Forelimb muscle (tissue), 1 donor: Measurements from ENCODE around the gene BABAM1. TPM values are rescaled to one million over a fixed set of nuclear protein-coding genes. Genes with fewer than 3 reads are reported as not detected.

Experiments used
- DNase-seq: peaks from one replicate; pipeline ENCODE4 v3.0.0-alpha.2; 2013; ENCODE audit warnings: low read depth
- polyA plus RNA-seq: library from polyadenylated mRNA; unstranded; fragments of 120-200 nt; gene quantifications from one replicate; pipeline ENCODE4 v1.2.1, GENCODE V29; 2013; ENCODE audit not compliant: insufficient read length

The BABAM1 gene
- 77.1 TPM for polyA plus RNA-seq

DNA sequence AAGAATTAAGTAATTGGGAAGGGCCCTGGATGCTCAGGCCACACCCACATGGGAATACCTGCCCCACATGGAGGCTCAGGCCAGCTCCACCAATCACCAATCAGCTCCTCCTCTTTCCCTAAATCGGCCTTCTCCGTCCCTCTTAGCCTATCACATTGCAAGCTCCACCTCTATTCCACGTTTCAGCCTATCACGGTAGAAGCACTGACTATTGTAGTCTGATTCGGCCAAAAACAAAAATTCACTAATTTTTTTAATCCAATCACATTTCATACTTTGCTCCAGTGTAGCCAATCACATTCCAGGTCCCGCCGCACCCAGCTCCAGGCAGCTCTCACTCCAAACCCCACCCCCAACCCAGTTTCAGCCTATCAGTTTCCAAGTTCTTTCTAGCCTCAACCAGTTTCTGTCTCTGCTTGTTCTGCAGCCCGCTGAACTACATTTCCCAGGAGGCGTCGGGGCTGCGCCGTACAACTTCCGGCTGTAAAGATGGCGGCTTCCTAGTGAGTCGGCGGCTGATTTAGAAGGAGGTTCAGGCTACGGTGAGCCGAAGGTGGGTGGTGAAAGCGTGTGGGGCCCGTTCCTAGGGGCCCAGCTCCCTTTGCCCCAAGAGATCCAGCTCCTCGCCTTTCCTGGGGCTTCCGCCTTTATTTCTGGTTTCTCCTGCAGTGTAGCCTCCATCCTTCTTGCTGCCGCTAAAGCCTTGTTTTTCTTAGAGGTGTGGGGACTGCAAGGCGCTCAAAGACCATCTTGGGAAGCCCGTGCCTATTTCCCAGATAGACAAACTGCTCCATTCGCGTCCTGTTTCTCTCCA is at the start of gene BABAM1:
Gene BABAM1 (plus strand): TSS at position 469 of the 814 bp plus-strand sequence. CDS start 1,364 bp downstream, outside the sequence.
- peak; percentile 97 for DNase-seq

- DNase-seq: no peak
Measured at GRCh38 chr19:17219286-17219685, 48.0 kb upstream of the BABAM1 start.

GRCh38 chr19:17220207-17220758 is 47.0 kb upstream of the BABAM1 start:
- DNase-seq: no peak

GRCh38 chr19:17225053-17225452 is 42.2 kb upstream of the BABAM1 start:
- DNase-seq: no peak

DNA sequence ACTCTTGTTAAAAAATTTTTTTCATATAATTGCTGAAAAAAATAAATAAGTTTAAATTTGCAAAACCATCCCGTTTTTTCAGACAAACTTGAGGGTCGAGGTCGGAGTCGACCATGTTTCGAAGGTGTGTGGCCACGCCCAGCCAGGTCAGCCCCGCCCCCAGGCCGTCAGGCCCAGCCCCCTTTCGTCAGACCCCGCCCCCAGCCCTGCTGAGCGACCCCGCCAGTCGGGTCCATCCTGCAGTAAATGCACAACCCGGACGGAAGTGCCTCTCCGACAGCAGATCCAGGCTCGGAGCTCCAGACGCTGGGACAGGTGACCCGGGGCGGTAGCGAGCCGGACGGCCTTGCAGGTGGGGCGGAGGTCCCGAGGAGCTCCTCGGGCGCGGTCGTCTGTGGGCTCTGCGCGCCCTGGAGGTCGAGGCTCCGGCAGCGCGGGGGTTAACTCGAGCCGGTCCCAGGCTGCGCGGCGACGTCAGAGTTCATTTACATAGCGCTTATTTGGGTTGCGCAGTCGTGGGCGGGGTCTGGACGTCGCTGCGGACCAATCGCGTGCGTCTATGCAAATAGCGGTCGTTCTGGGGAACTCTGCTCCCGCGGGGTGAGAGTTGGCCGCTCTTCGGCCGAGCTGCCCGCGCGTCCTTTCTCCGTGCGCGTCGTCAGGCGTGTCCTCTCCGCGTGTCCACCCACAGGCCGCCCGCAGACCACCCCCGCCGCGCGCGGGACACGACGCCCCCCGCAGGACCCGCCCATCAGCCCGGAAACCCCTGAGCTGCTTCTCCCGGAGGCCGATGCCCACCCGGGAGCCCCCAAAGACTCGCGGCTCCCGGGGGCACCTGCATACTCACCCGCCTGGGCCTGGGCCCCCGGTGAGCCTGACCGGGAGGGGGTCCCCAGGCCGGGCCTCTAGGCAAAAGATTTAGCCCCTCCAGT is 41.0 kb upstream of the BABAM1 start, which contains the start of gene OCEL1:
Gene OCEL1 (plus strand): TSS at position 225 of the 932 bp plus-strand sequence. CDS start 22 bp downstream, at position 247.
- peak; percentile 94 for DNase-seq

GRCh38 chr19:17227798-17228367 is 39.4 kb upstream of the BABAM1 start:
- no peak for DNase-seq

- DNase-seq: no peak
Measured at GRCh38 chr19:17229890-17230289, 37.4 kb upstream of the BABAM1 start.

- no peak for DNase-seq
Measured at GRCh38 chr19:17232258-17232657, 35.0 kb upstream of the BABAM1 start.

DNA sequence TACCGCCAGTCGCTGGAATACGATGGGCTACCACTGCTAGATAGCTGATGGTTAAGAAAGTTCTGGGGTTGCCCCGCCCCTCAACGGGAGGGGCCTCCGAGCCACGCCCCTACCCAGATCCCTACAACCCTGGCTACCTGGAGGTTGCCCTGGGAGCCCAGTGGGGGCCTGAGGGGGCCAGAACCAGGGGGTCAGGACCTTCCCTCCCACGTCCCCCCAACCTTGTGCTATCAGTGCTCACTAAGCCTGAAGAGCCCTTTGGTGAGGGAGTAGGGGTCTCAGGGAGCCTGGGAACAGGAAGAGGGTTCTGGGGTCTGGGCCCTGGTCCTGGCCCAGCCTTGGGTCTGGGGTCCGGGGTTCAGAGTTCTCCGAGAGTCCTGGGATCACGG is 32.3 kb upstream of the BABAM1 start:
- no peak for DNase-seq

GRCh38 chr19:17235300-17235970 is 31.8 kb upstream of the BABAM1 start:
- DNase-seq: peak; percentile 51

DNA sequence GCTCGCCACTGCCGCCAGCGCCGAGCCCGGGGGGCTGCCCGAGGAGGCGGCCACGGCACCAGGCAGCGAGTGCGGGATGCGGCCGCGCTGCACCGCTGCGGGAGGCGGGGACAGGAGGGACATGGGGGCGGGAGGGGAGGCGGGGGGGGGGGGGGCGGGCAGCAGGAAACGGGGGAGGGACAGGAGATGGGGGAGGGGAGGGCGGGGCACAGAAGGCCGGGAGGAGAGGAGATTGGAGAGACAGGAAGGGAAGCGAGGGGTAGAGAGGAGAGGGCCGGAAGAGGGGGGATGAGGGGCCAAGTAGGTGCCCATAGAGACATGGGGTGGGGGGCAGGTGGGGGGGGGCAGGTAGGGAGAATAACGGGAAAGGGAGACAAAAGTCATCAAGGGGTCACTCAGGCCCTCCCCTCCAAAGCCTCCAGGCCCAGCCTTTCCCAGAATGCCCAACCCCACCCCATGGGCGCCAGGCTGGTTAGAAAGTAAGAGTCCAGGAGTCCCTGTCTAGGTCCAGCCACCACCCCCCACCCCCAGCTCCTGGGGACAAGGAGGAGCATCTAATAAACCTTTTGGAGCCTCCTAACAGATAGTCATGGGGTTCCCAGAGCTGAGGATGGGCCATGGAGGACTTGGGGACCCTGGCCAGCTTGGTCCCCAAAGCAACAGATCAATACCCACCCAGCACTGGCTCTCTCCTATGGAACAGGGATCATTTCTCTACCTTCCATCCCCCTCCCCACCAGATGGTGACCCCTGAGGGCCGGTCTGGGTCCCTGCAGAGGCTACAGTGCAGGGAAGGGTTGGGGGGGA is 31.1 kb upstream of the BABAM1 start:
- no peak for DNase-seq

GRCh38 chr19:17236811-17237543 is 30.3 kb upstream of the BABAM1 start:
- DNase-seq: no peak

DNA sequence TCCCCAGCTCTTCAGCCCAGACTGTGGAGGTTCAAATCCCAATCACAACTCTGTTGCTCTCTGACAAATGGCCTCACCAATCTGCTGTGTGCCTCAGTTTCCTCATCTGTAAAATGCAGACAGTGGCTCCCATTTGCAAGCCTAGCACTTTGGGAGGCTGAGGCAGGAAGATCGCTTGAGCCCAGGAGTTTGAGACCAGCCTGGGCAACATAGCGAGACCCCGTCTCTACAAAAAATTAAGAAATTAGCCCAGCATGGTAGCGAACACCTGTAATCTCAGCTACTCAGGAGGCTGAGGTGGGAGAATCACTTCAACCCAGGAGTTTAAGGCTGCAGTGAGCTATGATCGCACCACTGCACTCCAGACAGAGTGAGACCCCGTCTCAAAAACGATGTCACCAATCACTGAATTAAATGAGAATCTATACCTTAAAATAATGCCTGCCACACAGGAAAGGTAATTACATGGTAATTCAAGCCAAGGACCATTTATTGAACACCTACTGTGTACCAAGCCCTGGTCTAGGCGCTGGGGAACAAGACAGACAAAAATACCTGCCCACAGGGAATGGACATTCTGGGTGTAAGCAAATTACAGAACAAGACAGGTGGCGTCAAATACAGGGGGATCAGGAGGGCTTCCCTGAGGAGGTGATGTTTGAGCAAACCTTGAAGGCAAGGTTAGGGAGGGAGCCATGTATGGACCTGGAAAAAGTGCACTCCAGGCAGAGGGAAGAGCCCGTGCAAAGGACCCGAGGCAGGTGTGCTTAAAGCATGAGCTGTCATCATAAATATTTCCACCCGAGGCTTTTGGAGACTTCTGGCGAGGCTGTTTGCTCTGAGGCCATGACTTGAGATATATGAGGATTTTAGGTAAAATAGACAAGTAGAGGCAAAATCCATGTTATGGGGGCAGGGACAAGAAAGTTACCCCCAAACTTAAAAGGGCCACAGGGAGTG is 29.2 kb upstream of the BABAM1 start:
- DNase-seq: no peak

GRCh38 chr19:17240062-17240752 is 27.0 kb upstream of the BABAM1 start:
- no peak for DNase-seq

GRCh38 chr19:17240826-17241399 is 26.3 kb upstream of the BABAM1 start:
- DNase-seq: no peak

DNA sequence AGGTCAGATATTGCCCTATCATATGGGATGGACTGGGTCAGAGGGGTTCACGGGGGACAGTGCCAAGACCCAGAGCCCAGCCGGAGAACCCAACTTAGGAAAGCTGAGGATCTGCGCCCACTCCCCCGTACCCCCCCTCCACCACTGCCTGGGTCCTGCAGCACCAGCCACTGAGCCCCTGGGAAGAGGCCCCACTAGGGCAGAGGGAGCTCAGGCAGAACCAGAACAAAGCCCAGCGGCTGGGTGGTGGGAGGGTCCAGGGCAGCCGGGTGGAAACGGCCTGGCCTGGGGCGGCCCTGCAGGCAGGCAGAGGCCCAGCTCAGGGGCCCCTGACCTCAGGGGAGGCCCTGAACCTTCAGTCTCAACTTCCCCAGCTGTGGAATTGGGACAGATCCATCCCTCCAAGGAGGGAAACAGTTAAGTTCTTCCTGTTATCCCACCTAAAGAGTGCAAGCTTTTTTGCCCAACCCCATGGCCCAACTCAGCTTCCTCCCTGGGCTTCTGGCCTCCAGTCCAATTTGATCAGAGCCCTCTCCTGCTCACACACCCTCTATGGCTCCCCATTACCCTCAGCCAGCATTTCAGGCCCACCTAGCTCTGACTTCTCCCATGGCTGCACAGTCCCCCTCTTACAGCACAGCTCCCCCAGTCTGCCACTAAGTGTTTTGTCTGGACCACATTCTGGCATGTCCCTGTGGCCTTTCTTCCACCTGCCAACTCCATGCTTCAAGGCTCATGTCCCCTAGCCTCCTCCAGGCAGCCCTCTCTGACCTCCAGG is 24.6 kb upstream of the BABAM1 start:
- no peak for DNase-seq
